IMR-90 (cell line): ENCODE data around the gene MCF2L. TPM values are rescaled to one million over a fixed set of nuclear protein-coding genes. Genes with fewer than 3 reads are reported as not detected.

Source experiments
- ATAC-seq: fragments of 200-7000 bp; cut with Tn5 transposase; 2 replicates; pipeline ENCODE4 v1.9.1; 2020; ENCODE audit warnings: low read depth, mild to moderate bottlenecking, moderate library complexity
- BruUV-seq: library from RNA; stranded (reverse); fragments of 400-500 nt; replicated peaks from 2 replicates; lab custom pipeline; 2021; lab: Mats Ljungman, UMichigan
- CTCF ChIA-PET: fragments of 300-600 bp; formaldehyde crosslinking; extraction: SDS; loops from one replicate; lab custom pipeline; 2021; ENCODE audit warnings: antibody characterized with exemption; lab: Yijun Ruan, JAX
- POLR2A ChIA-PET: fragments of 300-600 bp; sonication (Branson Sonifier 250); formaldehyde crosslinking; loops from one replicate; lab custom pipeline; 2022; ENCODE audit warnings: antibody characterized with exemption; ENCODE audit not compliant: unreplicated experiment; lab: Charles Lee
- DNase-seq: peaks from one replicate; pipeline ENCODE4 v3.0.0; 2013
- H2AFZ ChIP-seq: replicated peaks from 2 replicates; pipeline ENCODE3; 2013; ENCODE audit warnings: low read length, mild to moderate bottlenecking; ENCODE audit not compliant: poor library complexity
- H2AK5ac ChIP-seq: 2 replicates; pipeline ENCODE4 v1.6.1; 2013; ENCODE audit warnings: low read depth, low read length, inconsistent platforms
- H2AK9ac ChIP-seq: replicated peaks from 2 replicates; pipeline ENCODE3; 2013; ENCODE audit warnings: mild to moderate bottlenecking, low read depth, low read length, moderate library complexity; ENCODE audit not compliant: poor library complexity
- H2BK120ac ChIP-seq: 2 replicates; pipeline ENCODE4 v1.6.1; 2013; ENCODE audit warnings: low read depth, low read length, inconsistent platforms
- H2BK15ac ChIP-seq: 3 replicates; pipeline ENCODE4 v1.6.1; 2013; ENCODE audit warnings: low read depth, low read length, inconsistent platforms
- H2BK20ac ChIP-seq: 2 replicates; pipeline ENCODE4 v1.6.1; 2013; ENCODE audit warnings: low read depth, mild to moderate bottlenecking, inconsistent platforms, low read length, moderate library complexity
- H2BK5ac ChIP-seq: 2 replicates; pipeline ENCODE4 v1.6.1; 2013; ENCODE audit warnings: mild to moderate bottlenecking, low read depth, low read length, inconsistent platforms; ENCODE audit not compliant: poor library complexity, severe bottlenecking
- H3K14ac ChIP-seq: replicated peaks from 2 replicates; pipeline ENCODE4 v1.6.1; 2013; ENCODE audit warnings: low read depth, low read length, inconsistent platforms
- H3K18ac ChIP-seq: 2 replicates; pipeline ENCODE4 v1.6.1; 2013; ENCODE audit warnings: low read depth, low read length, control low read depth
- H3K23ac ChIP-seq: 2 replicates; pipeline ENCODE4 v1.6.1; 2013; ENCODE audit warnings: low read depth, low read length, inconsistent platforms
- H3K27ac ChIP-seq: 2 replicates; pipeline ENCODE4 v1.5.1; 2013; ENCODE audit warnings: mild to moderate bottlenecking, control low read depth, low read length; ENCODE audit not compliant: insufficient read depth
- H3K27me3 ChIP-seq: 2 replicates; pipeline ENCODE4 v1.6.1; 2013; ENCODE audit warnings: low read length; ENCODE audit not compliant: control insufficient read depth, insufficient read depth
- H3K36me3 ChIP-seq: 2 replicates; pipeline ENCODE4 v1.6.1; 2013; ENCODE audit warnings: low read length, mixed read lengths; ENCODE audit not compliant: control insufficient read depth, insufficient read depth
- H3K4ac ChIP-seq: 2 replicates; pipeline ENCODE4 v1.6.1; 2013; ENCODE audit warnings: low read depth, low read length, inconsistent platforms
- H3K4me1 ChIP-seq: 2 replicates; pipeline ENCODE4 v1.6.1; 2013; ENCODE audit warnings: low read length, mixed read lengths; ENCODE audit not compliant: control insufficient read depth, insufficient read depth
- H3K4me2 ChIP-seq: 2 replicates; pipeline ENCODE4 v1.6.1; 2013; ENCODE audit warnings: low read depth, mild to moderate bottlenecking, control low read depth, low read length, moderate library complexity
- H3K4me3 ChIP-seq: 2 replicates; pipeline ENCODE4 v1.5.1; 2013; ENCODE audit warnings: low read depth, mild to moderate bottlenecking, control low read depth, low read length, moderate library complexity; ENCODE audit not compliant: insufficient read depth
- H3K56ac ChIP-seq: 2 replicates; pipeline ENCODE4 v1.6.1; 2013; ENCODE audit warnings: low read length, inconsistent platforms; ENCODE audit not compliant: insufficient read depth; ENCODE audit errors: extremely low read depth
- H3K79me1 ChIP-seq, 2 experiments: 2 replicates each; pipeline ENCODE4 v1.6.1; 2013; ENCODE audit warnings: low read length in 2 of 2, inconsistent platforms in 1 of 2, low read depth in 1 of 2
- H3K9ac ChIP-seq: 2 replicates; pipeline ENCODE4 v1.6.1; 2013; ENCODE audit warnings: low read depth, low read length, control low read depth
- H3K9me1 ChIP-seq: 2 replicates; pipeline ENCODE4 v1.6.1; 2013; ENCODE audit warnings: low read length, inconsistent platforms; ENCODE audit not compliant: insufficient read depth
- H3K9me3 ChIP-seq: 2 replicates; pipeline ENCODE4 v1.6.1; 2013; ENCODE audit warnings: low read length; ENCODE audit not compliant: control insufficient read depth, insufficient read depth
- H4K20me1 ChIP-seq: 2 replicates; pipeline ENCODE4 v1.6.1; 2013; ENCODE audit warnings: low read length, inconsistent platforms; ENCODE audit not compliant: insufficient read depth
- H4K5ac ChIP-seq: 2 replicates; pipeline ENCODE4 v1.6.1; 2013; ENCODE audit warnings: mild to moderate bottlenecking, low read depth, low read length, control low read depth
- H4K8ac ChIP-seq, 2 experiments: 2 replicates each; pipeline ENCODE4 v1.6.1; 2013; ENCODE audit warnings: low read depth in 2 of 2, low read length in 2 of 2, control low read depth in 1 of 2, inconsistent platforms in 1 of 2
- H4K91ac ChIP-seq: 2 replicates; pipeline ENCODE4 v1.6.1; 2013; ENCODE audit warnings: low read depth, low read length, inconsistent platforms; ENCODE audit not compliant: insufficient read depth
- BHLHE40 ChIP-seq: fragments of 150-350 bp; IDR thresholded peaks from 2 replicates; pipeline ENCODE4 v1.6.1; 2016; ENCODE audit warnings: mild to moderate bottlenecking, low read depth, low read length
- CEBPB ChIP-seq: IDR thresholded peaks from 2 replicates; pipeline ENCODE4 v1.6.1; 2012; ENCODE audit warnings: low read depth, low read length, improper control_type of control experiment
- CHD1 ChIP-seq: IDR thresholded peaks from 2 replicates; pipeline ENCODE4 v1.6.1; 2012; ENCODE audit warnings: low read depth, low read length, improper control_type of control experiment
- FOS ChIP-seq: fragments of 150-350 bp; IDR thresholded peaks from 2 replicates; pipeline ENCODE4 v1.6.1; 2016; ENCODE audit warnings: low read depth, low read length
- MAFK ChIP-seq: IDR thresholded peaks from 2 replicates; pipeline ENCODE4 v1.6.1; 2012; ENCODE audit warnings: low read depth, low read length, improper control_type of control experiment
- MAZ ChIP-seq: IDR thresholded peaks from 2 replicates; pipeline ENCODE4 v1.6.1; 2012; ENCODE audit warnings: low read depth, mild to moderate bottlenecking, low read length, improper control_type of control experiment, moderate library complexity, borderline replicate concordance
- MXI1 ChIP-seq: IDR thresholded peaks from 2 replicates; pipeline ENCODE4 v1.6.1; 2012; ENCODE audit warnings: low read depth, mild to moderate bottlenecking, low read length, moderate library complexity, borderline replicate concordance
- NFE2L2 ChIP-seq: fragments of 150-350 bp; IDR thresholded peaks from 2 replicates; pipeline ENCODE4 v1.6.1; 2016; ENCODE audit warnings: low read depth, mild to moderate bottlenecking, low read length
- POLR2A ChIP-seq: IDR thresholded peaks from 2 replicates; pipeline ENCODE4 v1.6.1; 2012; ENCODE audit warnings: mild to moderate bottlenecking, low read depth, low read length
- RAD21 ChIP-seq: IDR thresholded peaks from 2 replicates; pipeline ENCODE4 v1.6.1; 2012; ENCODE audit warnings: low read length, improper control_type of control experiment
- RCOR1 ChIP-seq: IDR thresholded peaks from 2 replicates; pipeline ENCODE4 v1.6.1; 2012; ENCODE audit warnings: mild to moderate bottlenecking, low read length, improper control_type of control experiment; ENCODE audit not compliant: insufficient replicate concordance
- RFX5 ChIP-seq: IDR thresholded peaks from 2 replicates; pipeline ENCODE4 v1.8.0; 2012; ENCODE audit warnings: low read depth, mild to moderate bottlenecking, low read length, moderate library complexity
- SMC3 ChIP-seq: fragments of 150-350 bp; IDR thresholded peaks from 2 replicates; pipeline ENCODE4 v1.6.1; 2016; ENCODE audit warnings: low read depth, mild to moderate bottlenecking, antibody characterized with exemption, low read length, moderate library complexity
- WGBS, 2 experiments: methylation state at CpG; one replicate each; pipeline versions ENCODE4 v1.1.5 to v1.1.7; 2013; ENCODE audit warnings: missing lambda C conversion rate in 2 of 2; ENCODE audit not compliant: insufficient read length in 1 of 2; ENCODE audit errors: extremely low coverage in 2 of 2; 5-methylcytosine and 5-hydroxymethylcytosine counted together
- dilution Hi-C: fragments of 300-500 bp; cut with HindIII; formaldehyde crosslinking; loops from one replicate; pipeline ENCODE4 v1.14.3; 2018; ENCODE audit warnings: low sequenced_read_pairs; ENCODE audit not compliant: unreplicated experiment
- in situ Hi-C: fragments of 300-500 bp; cut with MboI; formaldehyde crosslinking; loops from 3 replicates; pipeline ENCODE4 v1.14.3; 2019; ENCODE audit warnings: low sequenced_read_pairs, inconsistent platforms, mixed read lengths
- intact Hi-C: fragments of 100-400 bp; cut with micrococcal nuclease; formaldehyde crosslinking; loops from 2 replicates; pipeline ENCODE4 v1.10.0; 2022
- polyA plus RNA-seq, 3 experiments: library from polyadenylated mRNA; depleted of rRNA; stranded (reverse); fragments of >200 nt; gene quantifications; 2 replicates each; pipeline ENCODE4 v1.2.3, GENCODE V29; 2012; ENCODE audit warnings: low replicate concordance in 1 of 3
- total RNA-seq: library from RNA; depleted of rRNA; stranded (reverse); fragments of >200 nt; gene quantifications from 2 replicates; pipeline ENCODE4 v1.2.3, GENCODE V29; 2012
- TF ChIP-seq, protein P1 (sequence below): conservative IDR thresholded peaks from 2 replicates; pipeline ENCODE4 v1.5.1; 2012; ENCODE audit warnings: mild to moderate bottlenecking, low read depth, low read length, improper control_type of control experiment
- TF ChIP-seq, protein P2 (sequence below): fragments of 150-350 bp; IDR thresholded peaks from 2 replicates; pipeline ENCODE4 v1.6.1; 2016; ENCODE audit warnings: low read depth, mild to moderate bottlenecking, low read length, moderate library complexity, borderline replicate concordance
- TF ChIP-seq, protein P3 (sequence below): fragments of 150-350 bp; IDR thresholded peaks from 2 replicates; pipeline ENCODE4 v1.6.1; 2017; ENCODE audit warnings: mild to moderate bottlenecking, antibody characterized with exemption, low read length, low read depth

Gene MCF2L
- total and polyA plus RNA-seq, 2 of the 4 experiments (the other 2 are of a cell fraction) = 0.18 TPM; not detected in 1

DNA sequence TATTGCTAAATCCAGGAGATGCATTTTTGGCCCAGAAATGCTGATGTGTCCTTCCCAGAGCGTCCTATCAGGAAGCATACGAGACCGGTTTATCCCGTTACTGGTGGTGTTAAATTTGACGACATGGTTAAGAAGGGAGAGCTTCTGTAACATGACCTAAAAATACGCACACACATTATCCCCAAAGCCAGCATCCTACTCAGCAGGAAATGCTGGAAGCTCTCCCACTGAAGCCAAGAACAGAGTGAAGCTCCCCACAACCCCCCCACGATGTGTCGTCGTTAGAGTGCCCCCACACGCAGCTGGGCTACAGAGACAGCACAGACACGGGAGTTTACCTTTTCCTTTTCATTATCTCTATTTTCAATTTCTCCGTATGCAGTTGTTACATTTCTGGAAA is 45.1 kb upstream of the MCF2L start:
- Histone ChIP-seq H3K23ac (no peak overlapping the region), H3K79me1 (no peaks in the 10 kb centered on the region), H2BK5ac (no peak overlapping the region), H3K4me3 (no peak overlapping the region), H3K56ac (no peak overlapping the region), H2BK120ac (no peak overlapping the region), H3K9me3 (peaks cover 2% of the 10 kb centered on the region; the same call in 1 of the 2 replicates), H2AK9ac (no peak overlapping the region), H3K4ac (no peak overlapping the region), H2BK20ac (no peak overlapping the region), H3K4me1 (no peaks in the 10 kb centered on the region), H4K91ac (no peak overlapping the region), H2BK15ac (no peak overlapping the region), H3K36me3 (no peaks in the 10 kb centered on the region), H3K27ac (no peak overlapping the region), H4K8ac (no peak overlapping the region), H3K18ac (no peak overlapping the region), H3K27me3 (peaks cover 45% of the 10 kb centered on the region), H4K20me1 (no peaks in the 10 kb centered on the region), H3K4me2 (no peak overlapping the region), H4K5ac (no peak overlapping the region), H3K9ac (no peak overlapping the region), H2AFZ (no peak overlapping the region), H3K9me1 (no peaks in the 10 kb centered on the region), H3K14ac (no peak overlapping the region), H2AK5ac (no peak overlapping the region)
- TF ChIP-seq NFE2L2 = no peak
- TF ChIP-seq RCOR1 = no peak
- TF ChIP-seq BHLHE40 = no peak
- no peak for TF ChIP-seq MXI1
- TF ChIP-seq FOS = no peak
- TF ChIP-seq MAFK = no peak
- TF ChIP-seq, protein P1, sequence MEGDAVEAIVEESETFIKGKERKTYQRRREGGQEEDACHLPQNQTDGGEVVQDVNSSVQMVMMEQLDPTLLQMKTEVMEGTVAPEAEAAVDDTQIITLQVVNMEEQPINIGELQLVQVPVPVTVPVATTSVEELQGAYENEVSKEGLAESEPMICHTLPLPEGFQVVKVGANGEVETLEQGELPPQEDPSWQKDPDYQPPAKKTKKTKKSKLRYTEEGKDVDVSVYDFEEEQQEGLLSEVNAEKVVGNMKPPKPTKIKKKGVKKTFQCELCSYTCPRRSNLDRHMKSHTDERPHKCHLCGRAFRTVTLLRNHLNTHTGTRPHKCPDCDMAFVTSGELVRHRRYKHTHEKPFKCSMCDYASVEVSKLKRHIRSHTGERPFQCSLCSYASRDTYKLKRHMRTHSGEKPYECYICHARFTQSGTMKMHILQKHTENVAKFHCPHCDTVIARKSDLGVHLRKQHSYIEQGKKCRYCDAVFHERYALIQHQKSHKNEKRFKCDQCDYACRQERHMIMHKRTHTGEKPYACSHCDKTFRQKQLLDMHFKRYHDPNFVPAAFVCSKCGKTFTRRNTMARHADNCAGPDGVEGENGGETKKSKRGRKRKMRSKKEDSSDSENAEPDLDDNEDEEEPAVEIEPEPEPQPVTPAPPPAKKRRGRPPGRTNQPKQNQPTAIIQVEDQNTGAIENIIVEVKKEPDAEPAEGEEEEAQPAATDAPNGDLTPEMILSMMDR = no peak
- no peak for TF ChIP-seq SMC3
- TF ChIP-seq CHD1 = no peak
- no peak for TF ChIP-seq MAZ
- TF ChIP-seq CEBPB = no peak
- TF ChIP-seq RAD21 = no peak
- no peak for TF ChIP-seq POLR2A
- TF ChIP-seq, protein P2, sequence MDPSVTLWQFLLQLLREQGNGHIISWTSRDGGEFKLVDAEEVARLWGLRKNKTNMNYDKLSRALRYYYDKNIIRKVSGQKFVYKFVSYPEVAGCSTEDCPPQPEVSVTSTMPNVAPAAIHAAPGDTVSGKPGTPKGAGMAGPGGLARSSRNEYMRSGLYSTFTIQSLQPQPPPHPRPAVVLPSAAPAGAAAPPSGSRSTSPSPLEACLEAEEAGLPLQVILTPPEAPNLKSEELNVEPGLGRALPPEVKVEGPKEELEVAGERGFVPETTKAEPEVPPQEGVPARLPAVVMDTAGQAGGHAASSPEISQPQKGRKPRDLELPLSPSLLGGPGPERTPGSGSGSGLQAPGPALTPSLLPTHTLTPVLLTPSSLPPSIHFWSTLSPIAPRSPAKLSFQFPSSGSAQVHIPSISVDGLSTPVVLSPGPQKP = no peak
- TF ChIP-seq, protein P3, sequence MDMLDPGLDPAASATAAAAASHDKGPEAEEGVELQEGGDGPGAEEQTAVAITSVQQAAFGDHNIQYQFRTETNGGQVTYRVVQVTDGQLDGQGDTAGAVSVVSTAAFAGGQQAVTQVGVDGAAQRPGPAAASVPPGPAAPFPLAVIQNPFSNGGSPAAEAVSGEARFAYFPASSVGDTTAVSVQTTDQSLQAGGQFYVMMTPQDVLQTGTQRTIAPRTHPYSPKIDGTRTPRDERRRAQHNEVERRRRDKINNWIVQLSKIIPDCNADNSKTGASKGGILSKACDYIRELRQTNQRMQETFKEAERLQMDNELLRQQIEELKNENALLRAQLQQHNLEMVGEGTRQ = no peak
- TF ChIP-seq RFX5 = no peak
- in situ Hi-C loops = no loop called here
- CTCF ChIA-PET = no interaction called here
- DNase-seq = no peak
- BruUV-seq = no TSS peak
- intact Hi-C loops = no loop called here
- ATAC-seq = no peak
- POLR2A ChIA-PET = no interaction called here
- dilution Hi-C loops = no loop called here
- WGBS, 2 experiments = no CpG with 5 or more reads among the region's 12 CpGs
